NCI-H82 (cell line): Measurements from ENCODE around the gene MYL6B.
A peak's percentile ranks its signal among the peaks of the same experiment; 100 is the strongest.

Experiments used
- DNase-seq: peaks from one replicate; lab custom pipeline; 2025; lab: John Stamatoyannopoulos, UW

Gene MYL6B

DNA sequence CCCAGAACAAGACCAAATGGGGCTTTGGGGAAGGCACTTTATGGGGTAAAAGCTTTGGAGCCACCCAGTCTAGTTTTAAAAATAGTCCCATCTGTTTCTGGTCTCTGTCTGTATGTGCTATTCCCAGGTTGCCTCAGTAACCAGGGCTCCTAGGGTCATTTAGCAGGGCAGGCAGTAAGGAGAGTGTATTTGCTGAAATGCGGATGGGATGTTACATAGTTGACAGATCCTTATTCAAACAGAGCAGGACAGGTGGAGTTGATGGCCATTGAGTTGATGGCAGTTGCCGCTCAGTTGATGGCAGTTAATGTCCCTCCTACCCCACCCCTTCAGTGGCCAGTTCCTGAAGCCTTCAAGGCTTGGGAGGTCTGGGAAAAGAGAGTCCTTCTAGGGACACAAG, 29.8 kb upstream of the MYL6B start:
- no peak for DNase-seq

DNA sequence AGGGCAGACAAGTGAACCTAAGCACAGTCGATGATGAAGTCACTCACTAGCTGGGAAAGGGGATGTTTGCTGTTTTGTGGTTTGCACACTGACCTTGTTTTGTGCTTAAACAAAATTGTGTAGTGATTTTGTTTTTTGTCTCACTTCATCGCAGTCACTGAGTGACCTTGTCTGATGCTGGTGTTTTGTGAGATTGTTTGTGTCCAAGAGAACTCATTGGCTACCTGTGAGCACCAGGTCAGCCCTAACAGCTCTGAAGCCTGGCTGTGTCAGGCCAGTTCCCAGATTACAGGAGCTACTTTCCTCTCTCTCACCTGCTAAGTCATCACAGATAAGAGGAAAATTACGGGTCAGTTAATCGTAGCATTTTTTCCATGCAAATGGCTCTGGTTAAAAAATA, 28.3 kb upstream of the MYL6B start:
- no peak for DNase-seq

DNA sequence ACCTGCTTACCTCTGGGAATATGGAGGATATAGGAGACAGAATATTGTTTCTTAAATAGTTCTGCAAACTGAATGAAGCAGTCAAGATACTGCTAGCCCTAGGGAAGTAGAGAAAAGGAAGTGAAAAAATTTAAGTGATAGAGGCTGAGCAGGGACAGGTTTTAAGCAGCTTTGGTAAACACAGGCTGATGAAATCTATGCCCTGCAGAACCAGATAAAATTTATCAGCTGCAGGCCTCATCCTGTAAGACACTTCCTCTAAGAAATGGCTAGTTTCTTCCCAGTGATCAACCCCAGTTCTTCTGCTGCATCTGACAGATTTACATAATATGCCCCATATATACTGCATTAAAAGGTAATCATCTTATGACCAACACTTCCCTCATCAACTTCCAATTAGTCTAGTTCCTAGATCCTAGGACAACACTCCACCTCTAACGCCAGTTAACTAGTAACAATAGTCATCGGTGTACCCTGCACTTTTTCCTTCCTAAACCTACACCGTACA, 25.6 kb upstream of the MYL6B start:
- DNase-seq: no peak

DNA sequence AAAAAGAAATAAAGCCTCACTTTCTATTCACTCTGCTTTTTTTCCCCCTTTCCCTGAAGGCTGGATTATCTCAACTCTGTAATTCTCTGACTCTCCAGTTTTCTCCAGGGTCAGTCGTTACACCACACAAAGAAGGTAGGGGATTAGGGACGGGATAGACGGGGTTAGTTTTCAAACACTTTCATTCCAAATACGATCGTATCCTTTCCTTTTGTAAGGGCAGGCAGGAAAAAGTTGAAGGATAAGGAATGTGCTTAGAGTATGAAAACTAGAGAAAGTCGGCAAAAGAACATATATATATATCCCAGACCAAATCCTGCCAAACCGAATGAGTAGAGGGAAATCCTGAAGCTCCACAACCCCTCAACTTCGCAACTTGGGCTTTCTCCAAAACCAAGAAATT, 24.9 kb upstream of the MYL6B start:
- DNase-seq: peak; percentile 58

DNA sequence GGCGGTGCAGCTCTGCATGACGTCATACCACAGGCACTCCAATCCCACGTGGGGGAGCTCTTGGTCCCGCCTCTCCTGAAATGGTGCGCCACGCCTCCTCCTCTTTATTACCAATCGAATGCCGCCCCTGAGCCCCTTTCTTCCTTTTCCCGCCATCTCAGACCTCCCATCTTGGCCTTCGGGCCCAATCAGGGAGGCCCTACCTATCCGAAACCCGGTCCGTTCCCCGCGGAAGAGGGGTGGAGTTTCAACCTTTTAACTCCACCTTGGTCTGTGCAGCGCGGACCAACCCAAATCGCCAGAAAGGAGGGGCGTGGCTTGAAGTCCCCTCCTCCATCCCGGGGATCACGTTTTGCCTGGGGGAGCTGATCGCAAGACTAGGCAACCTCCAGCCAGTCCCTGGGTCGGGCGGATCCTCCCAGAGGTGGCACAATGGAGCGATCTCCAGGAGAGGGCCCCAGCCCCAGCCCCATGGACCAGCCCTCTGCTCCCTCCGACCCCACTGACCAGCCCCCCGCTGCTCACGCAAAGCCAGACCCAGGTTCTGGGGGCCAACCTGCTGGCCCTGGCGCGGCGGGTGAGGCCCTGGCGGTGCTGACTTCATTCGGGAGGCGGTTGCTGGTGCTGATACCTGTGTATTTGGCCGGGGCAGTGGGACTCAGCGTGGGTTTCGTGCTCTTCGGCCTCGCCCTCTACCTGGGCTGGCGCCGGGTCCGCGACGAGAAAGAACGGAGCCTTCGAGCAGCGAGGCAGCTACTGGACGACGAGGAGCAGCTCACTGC, 24.3 kb upstream of the MYL6B start, which contains the start of gene ESYT1:
ESYT1 (plus strand) TSS at position 380 of the 782 bp plus-strand sequence; CDS start at position 433, 53 bp downstream.
- peak; percentile 100 for DNase-seq

DNA sequence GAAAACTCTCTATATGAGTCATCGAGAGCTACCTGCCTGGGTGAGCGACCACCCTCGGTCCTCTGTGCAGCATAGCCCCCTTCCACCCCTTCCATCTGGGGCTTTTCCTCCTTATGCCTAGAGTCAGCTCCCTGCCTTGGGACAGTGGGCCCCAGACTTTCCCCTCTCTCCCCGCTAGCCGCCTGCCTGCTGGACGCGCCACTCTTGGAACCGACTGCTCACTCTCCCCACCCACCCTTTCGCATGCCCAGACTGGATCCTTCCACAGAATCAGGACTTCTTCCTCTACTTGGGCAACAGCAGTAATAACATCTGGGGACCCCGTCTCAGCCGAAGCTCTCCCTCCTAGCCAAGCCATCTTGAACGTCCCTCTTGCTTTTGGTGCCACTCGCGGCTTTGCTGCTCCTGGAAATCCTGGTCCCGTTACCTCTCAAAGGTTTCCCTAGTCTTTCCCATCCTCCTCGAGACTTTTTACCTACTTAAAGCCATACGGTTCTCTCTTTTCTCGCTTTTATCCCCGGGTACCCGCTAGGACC, 23.6 kb upstream of the MYL6B start:
- peak; percentile 62 for DNase-seq

DNA sequence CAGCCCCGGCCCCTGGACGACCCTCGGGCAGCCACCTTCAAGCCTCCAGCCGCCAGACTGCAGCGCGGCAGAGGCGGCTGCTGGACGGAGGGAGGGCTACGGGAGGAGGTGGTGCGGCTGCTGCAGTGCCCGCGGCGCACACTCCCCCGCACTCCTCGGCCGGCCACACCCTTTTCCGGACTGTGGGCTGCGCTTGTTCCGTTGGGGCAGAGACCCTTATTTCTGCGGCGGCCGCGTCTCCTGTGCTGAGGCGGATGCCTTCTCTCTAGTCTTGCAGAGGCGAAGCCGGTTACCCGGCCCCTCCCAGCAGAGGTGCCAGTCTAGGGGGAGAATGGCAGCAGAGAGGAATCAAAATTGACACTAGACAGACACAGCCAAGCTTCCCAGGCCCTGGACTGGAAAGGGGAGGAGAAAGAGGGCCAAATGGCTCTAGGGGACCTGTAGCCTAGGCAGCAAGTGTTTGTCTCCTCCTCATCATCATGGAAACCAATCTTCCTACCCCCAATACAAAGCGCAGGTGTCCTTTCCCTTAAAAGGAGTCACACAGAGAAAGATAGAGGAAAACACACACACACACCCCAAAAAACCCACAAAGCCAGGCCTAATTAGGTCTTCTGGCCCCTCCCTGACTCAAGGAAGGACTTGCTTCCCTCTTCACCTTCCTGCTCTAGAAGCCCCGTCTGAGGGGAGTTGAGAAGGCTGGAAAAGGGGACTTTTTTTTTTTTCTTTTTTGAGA, 23.0 kb upstream of the MYL6B start:
- peak; percentile 66 for DNase-seq

DNA sequence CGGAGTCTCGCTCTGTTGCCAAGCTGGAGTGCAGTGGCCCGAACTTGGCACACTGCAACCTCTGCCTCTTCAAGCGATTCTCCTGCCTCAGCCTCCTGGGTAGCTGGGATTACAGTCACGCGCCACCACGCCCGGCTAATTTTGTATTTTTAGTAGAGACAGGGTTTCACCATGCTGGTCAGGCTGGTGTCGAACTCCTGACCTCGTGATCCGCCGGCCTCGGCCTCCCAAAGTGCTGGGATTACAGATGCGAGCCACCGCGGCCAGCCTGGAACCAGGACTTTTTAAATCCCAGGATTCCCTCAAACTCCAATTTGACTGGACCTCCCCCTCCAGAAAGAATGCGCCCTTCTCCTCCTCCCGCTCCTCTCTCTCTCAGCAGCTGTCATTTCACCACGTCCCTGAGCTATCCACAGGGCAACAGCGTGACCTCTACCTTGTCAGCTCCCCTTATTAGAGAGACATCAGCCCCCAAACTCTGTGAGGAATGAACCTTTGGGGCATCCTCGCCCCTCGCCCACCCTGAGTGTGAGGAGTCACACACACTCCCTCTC, 22.4 kb upstream of the MYL6B start:
- no peak for DNase-seq

DNA sequence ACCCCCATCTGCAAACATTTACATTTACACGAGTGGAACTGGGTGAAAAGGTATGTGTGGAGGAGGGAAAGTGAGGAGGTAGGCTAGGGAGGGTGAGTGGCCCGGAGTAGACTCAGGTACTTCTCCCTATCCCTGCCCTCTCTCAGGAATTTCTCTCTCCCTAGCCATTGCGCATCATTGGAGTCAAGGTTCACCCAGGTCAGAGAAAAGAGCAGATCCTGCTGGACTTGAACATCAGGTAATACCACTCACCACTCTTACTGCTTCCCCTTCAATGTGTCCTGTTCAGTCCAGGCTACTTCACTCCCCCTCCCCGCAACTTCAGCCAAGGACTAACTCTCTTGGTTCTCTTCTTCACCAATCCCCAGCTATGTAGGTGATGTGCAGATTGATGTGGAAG, 21.5 kb upstream of the MYL6B start:
- DNase-seq: no peak

DNA sequence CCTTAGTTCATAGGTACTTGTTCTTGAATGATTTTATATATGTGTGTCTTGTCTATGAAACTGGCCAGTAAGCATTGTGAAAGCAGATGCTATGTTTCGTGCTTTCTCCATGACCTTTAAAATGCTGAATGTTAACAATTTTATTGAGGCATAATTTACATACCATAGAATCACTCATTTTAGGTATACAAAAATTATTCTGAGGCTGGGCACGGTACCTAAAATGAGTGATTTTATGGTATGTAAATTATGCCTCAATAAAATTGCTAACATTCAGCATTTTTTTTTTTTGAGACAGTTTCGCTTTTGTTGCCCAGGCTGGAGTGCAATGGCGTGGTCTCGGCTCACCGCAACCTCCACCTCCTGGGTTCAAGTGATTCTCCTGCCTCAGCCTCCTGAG, 17.5 kb upstream of the MYL6B start:
- no peak for DNase-seq

DNA sequence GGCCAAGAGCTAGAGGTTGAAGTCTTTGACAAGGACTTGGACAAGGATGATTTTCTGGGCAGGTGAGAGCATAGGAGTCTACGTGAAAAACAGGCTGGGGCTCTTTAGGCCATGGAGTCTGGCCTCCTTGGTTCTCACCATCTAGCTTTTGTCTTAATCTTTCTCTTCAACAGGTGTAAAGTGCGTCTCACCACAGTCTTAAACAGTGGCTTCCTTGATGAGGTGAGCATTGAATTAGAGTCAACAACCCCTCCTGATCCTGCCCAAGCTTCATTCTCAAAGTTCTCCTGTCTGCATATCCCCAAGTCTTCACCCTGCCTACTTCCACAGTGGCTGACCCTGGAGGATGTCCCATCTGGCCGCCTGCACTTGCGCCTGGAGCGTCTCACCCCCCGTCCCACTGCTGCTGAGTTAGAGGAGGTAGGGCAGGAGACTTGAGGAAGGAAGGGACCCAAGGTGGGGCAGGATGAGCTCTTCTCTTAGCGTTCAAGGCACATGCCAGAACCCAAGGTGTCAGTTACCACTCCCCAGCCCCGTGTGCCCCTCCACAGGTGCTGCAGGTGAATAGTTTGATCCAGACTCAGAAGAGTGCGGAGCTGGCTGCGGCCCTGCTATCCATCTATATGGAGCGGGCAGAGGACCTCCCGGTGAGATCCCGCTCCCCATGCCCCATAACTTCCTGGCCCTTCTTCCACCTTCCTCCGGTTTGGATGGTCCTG, 14.4 kb upstream of the MYL6B start:
- DNase-seq: no peak

DNA sequence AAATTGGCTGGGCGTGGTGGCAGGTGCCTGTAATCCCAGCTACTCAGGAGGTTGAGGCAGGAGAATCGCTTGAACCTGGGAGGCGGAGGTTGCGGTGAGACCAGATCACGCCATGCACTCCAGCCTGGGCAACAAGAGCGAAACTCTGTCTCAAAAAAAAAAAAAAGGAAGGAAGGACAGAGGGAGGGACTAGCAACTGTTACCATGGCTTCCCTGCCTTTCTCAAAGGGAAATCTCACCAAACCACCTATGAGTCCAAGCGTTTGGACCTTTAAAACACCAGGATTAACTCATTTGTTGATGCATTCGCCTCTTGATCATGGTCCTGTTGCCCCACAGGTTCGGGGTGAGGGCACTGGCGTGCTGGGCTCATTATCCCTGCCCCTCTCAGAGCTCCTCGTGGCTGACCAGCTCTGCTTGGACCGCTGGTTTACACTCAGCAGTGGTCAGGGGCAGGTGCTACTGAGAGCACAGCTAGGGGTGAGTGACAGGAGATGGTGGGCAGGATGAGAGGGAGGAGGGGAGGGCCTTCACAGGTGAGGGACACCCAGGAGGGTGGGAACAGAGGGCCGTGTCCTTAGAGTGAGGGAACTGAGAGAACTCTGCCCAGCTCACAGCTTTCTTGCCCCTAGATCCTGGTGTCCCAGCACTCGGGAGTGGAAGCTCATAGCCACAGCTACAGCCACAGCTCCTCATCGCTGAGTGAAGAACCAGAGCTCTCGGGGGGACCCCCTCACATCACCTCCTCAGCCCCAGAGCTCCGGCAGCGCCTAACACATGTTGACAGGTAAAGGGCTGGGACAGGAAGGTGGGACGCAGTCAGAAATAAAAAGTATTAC, 10.2 kb upstream of the MYL6B start:
- DNase-seq: no peak

DNA sequence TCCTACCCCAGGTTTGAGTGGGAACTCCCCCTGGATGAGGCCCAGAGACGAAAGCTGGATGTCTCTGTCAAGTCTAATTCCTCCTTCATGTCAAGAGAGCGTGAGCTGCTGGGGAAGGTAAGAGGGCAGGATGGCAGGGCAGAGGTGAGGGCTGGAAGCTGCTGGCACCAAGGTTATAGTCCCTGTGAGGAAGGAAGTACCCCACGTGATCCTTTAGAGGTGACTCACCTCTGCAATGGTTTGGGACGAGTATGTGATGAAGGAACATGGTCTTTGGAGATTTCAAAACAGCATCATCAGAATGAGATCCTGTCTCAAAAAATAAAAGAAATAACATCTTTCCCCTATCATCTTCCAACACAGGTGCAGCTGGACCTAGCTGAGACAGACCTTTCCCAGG, 9.2 kb upstream of the MYL6B start:
- DNase-seq: no peak

DNA sequence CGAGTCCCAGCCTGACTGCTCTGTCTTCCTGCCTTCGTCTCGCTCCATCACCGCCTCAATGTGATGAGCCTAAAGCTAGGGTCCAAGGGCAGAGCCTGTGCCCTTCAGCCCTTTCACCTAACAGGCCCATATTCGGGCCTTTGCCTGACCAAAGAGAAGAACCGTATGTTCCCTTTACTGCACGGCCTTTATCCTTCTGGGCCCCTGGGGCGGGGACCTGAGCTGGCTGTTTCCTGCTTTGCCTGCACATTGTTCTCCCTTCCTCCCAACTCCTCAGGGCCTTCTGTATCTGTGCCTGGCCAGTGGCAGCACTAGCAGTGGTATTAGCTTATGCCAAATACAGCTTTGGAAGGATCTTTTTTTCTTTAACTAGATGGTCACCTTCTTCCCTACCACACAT, 8.5 kb upstream of the MYL6B start:
- DNase-seq: no peak

DNA sequence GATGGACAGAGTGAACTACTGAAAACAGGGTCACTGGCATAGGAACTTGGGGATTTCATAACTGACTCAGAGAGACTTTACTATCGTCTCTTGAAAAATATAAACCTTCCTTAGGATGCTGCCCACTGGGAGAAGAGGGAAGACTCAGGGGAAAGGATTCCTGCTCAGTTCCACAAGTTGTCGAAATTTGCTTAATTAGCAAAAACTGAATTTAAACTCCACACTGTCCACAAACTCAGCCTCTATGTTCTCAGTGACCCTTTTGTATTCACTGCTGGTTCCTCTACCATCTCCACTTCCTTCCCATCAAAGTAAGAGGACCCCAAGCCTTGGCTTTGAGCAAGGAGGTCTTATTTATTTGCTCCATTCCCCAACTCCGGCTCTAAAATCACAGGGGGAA, 7.2 kb upstream of the MYL6B start:
- DNase-seq: no peak

DNA sequence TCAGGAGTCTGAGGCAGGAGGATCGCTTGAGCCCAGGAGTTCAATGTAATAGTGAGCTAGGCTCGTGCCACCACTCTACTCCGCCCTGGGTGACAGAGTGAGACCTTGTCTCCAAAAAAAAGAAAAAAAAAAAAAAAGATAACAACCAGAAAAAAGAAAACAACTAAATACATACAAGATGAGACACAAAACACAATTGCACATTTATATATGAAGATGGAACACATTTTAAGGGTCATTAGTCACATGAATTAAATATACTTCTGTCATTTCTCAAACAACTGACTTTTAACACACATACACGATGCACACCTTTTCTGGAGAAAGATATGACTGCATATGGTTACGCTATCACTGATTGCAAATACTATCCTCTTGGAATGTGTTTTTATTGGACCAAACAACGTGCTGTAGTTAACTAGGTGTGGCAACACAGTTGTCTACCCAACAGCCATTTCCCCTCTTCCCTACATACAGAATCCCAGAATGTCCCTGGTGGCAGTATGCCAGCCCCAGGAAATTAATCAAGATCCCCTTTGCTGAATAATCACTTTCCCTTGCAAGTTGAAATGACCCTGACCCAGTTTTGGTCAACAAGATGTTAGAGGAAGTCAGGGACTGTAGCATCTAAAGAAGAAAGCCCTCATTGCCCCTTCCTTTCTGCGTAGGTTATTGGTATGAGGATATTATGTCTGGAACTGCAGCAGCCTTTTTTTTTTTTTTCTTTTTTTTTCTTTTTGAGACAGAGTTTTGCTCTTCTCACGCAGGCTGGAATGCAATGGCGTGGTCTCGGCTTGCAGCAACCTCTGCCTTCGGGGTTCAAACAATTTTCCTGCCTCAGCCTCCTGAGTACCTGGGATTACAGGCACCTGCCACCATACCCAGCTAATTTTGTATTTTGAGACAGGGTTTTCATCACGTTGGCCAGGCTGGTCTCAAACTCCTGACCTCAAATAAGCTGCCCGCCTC, 5.6 kb upstream of the MYL6B start:
- no peak for DNase-seq

DNA sequence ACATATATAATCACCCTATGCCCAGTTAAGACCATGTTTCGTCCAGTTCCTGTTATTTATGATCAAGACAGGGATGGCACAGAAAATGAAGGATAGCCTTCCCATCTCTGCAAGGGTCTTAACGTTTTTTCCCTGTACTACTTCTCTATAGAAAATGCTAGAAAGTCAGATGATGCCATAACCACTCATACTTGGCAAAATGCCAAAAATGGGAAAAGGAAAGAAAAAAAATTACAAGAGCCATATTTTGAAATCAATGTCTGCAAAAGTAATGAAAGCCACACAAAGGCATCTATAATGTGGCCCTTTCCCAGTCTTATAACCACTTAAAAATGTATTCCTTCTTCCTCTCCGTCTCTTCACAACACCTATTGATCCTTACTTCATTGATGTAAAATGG, 1.8 kb upstream of the MYL6B start:
- DNase-seq: no peak

DNA sequence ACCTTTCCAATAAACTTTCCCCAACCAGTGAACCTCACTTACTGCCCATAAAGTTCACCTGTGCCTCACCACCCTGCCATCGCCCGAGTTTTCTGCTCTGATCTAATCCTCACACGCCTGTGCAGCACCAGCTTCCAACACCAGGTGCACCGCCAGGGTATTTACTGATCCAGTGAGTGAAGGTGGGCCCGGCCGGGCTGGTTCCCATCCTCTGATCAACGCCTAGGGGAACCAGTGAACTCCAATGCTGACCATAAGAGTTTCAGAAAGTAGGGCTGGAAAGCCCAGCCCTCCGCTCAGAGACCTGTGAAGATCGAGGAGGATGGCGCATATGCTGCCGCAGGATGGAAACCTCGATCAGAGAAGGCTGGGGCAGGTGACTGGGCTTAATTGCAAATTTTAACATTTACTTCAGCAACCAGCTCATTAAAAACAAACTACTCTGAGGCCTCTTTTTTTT, 685 bp upstream of the MYL6B start:
- peak; percentile 87 for DNase-seq

DNA sequence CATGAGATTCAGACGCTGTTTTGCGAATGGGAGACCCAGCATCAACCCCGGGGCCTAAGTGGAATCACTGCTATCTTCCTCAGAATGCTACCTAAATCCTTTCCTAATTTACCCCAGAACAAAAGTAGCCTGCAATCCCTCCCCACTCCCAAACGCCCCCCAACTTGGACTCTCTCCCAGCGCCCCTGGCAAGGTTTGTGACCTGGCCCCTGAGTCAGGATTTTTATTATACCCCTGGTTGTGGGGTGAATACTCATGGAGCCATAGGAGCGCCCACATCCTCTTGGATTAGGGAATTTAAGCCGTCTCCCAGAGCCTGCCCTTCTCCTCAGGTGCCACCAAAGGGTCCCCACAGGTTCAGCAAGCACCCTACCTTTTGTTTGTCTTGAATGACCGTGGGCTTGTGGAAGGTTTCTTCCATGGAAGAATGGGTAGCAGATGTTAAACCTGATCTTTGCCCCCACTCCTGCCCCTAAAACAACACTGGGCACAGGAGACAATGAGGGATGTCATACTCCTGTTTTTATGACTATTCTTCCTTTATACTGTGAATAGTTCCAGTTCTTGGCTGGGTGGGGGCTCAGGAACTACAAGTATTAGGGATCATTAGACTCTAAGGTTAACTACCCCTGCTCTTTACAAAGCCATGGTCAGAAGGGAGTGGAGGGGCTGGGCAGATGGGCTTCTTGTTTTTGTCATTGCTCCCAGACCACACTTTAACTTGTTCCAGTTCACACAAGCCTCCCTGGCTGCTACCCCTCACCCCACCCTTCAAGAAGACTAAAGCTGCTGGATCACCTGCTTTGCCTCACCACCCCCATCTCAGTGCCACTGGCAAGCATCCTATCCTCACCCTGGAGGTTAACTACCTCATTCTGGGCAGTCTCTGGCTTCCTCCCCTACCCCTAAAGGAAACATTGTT, 630 bp downstream of the MYL6B start:
- peak; percentile 28 for DNase-seq
